AG09309 (cell line): Measurements from ENCODE around the gene SLF2.

Experiments used
- DNase-seq: peaks from one replicate; pipeline ENCODE4 v3.0.0-alpha.2; 2010; ENCODE audit warnings: low read depth
- H3K4me3 ChIP-seq: 2 replicates; pipeline ENCODE4 v1.5.1; 2011; ENCODE audit warnings: mild to moderate bottlenecking, low read depth, low read length, moderate library complexity; ENCODE audit not compliant: control insufficient read depth
- TF ChIP-seq, protein P1 (sequence below): IDR thresholded peaks from 2 replicates; pipeline ENCODE4 v1.5.1; 2011; ENCODE audit warnings: mild to moderate bottlenecking, low read depth, low read length, inconsistent platforms; ENCODE audit not compliant: insufficient read depth, control insufficient read depth; ENCODE audit errors: missing control alignments

SLF2 gene

DNA sequence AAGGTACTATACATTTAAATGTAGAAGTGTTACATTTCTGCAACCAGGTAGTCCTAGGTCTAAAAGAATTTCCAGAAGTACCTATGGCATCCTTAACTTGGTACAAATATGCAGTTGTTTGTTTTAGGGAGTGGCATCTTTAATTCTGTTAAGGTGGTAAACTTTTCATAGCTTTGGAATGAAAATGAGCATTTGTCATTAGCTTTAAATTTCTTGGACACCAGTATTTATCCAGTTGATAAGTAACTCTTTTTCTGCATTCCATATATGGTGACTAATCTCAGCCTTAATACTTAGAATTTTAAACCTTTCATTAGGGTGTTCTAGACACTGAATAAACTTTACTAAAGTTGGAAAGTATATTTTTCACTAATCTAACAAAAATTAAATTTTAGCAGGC, 10.8 kb downstream of the SLF2 start:
- no peak overlapping the region for H3K4me3 ChIP-seq
- TF ChIP-seq, protein P1, sequence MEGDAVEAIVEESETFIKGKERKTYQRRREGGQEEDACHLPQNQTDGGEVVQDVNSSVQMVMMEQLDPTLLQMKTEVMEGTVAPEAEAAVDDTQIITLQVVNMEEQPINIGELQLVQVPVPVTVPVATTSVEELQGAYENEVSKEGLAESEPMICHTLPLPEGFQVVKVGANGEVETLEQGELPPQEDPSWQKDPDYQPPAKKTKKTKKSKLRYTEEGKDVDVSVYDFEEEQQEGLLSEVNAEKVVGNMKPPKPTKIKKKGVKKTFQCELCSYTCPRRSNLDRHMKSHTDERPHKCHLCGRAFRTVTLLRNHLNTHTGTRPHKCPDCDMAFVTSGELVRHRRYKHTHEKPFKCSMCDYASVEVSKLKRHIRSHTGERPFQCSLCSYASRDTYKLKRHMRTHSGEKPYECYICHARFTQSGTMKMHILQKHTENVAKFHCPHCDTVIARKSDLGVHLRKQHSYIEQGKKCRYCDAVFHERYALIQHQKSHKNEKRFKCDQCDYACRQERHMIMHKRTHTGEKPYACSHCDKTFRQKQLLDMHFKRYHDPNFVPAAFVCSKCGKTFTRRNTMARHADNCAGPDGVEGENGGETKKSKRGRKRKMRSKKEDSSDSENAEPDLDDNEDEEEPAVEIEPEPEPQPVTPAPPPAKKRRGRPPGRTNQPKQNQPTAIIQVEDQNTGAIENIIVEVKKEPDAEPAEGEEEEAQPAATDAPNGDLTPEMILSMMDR: no peak
- DNase-seq: no peak

DNA sequence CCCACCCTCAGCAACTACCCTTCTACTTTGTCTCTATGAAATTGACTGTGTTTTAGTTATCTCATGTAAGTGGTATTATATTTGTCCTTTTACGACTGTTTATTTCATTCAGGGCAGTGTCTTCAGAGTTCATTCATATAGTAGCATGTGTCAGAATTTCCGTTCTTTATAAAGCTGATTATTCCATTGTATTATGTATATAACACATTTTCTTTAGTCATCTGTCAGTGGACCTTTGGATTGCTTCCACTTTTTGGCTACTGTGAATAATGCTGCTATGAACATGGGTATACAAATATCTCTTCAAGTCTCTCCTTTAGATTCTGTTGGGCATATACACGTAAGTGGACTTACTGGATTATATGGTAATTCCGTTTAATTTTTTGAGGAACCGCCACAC, 14.5 kb downstream of the SLF2 start:
- no peak for DNase-seq
- TF ChIP-seq, protein P1: no peak

DNA sequence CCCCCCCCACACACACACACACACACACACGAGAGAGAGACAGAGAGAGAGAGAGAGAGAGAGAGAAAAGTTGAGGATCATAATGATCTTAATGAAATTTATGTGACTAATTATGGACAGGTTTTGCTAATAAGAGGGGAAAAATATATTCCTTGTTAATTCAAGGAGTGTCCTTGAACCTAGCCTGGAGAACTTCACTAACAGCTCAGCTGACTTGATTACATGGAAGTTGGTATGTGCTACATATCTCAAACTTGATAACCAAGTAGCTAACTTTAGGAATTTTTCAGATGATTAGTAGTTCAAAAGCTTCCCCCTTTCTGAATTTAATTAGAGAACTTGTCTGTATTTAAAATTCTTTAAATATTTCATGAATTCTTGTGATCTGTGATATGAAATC, 15.3 kb downstream of the SLF2 start:
- TF ChIP-seq, protein P1: no peak
- no peak for DNase-seq
- H3K4me3 ChIP-seq: no peak overlapping the region

More for the DNA sequence above, 14.5 kb downstream of the SLF2 start:
- H3K4me3 ChIP-seq: no peak overlapping the region

DNA sequence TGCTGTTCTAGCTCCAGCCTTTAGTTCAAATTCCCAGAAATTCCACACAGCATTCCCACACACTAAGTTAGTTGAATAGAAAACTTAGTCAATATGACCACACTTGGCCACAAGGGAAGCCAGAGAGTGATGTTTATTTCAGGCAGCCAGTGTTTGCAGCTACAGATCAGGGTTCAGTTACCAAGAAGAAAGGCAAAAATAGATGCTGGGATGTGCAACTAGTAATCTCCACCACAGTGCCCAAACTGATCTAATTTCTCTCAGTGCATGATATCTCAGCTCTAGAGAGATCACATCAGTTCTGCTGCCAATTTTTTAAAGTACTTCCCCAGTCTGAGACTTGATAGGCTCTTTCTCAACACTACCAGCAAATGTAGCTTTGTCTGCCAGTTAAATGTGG, 17.6 kb downstream of the SLF2 start:
- no peak for DNase-seq
- TF ChIP-seq, protein P1: no peak
- no peak overlapping the region for H3K4me3 ChIP-seq

DNA sequence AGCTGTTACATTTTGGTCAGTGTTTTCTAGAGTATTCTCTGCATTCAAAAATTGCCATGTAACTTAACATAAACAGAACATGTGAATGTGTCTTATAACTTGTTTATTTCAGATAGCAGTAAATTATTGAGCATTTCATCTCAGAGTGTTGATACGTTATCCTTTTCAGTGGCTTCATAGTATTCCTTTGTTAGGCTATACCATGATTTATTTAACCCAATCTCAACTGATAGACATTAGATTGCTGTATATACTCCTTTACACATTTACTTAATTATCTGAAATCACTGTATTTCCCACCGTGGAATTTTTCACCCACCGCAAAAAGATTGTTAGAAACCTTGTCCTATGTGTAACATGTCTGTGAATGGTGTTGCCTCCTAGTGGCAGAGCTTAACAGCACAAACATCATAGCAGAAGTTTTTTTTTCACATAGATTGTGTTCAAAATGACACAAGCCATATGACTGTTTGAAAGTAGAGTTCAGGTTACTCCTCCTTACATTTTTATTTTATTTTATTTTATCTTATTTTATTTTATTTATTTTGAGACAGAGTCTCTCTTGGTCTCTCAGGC, 21.4 kb downstream of the SLF2 start:
- DNase-seq: no peak
- TF ChIP-seq, protein P1: peak; percentile 55
- H3K4me3 ChIP-seq: no peak overlapping the region

DNA sequence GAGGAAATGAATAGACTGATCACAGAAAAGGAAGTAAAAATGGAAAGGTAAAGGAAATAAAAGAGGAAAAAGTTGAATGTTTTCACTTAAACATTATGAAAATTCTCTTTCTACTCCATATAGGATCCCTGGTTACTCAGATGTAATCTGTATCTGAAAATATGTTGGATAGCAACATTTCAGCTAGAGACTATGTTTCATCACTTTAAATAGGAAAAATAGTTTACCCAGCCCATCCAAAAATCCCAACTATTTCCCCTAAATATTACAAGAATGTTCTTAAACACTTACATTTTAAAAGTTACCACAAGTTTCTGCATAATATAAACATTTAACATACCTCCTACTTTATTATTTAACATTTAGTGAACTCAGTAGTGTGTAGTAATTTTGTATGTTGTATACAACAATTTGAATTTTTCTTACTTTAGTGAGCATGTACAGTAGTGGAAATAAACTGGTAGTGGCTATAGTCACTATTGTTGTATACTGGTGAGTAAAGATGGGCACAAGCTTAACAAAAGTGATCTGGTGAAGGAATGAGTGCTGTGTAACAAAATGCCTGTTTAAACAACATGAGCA, 27.1 kb downstream of the SLF2 start:
- TF ChIP-seq, protein P1: no peak
- no peak overlapping the region for H3K4me3 ChIP-seq
- DNase-seq: no peak
